GM12873 (cell line): ENCODE results near the gene HPGD.

Source experiments
- TF ChIP-seq, protein P1 (sequence below): IDR thresholded peaks from 2 replicates; pipeline ENCODE4 v1.5.1; 2012; ENCODE audit warnings: low read depth, mild to moderate bottlenecking, moderate library complexity, low read length, control low read depth; ENCODE audit not compliant: insufficient read depth; ENCODE audit errors: missing control alignments

Gene HPGD

DNA sequence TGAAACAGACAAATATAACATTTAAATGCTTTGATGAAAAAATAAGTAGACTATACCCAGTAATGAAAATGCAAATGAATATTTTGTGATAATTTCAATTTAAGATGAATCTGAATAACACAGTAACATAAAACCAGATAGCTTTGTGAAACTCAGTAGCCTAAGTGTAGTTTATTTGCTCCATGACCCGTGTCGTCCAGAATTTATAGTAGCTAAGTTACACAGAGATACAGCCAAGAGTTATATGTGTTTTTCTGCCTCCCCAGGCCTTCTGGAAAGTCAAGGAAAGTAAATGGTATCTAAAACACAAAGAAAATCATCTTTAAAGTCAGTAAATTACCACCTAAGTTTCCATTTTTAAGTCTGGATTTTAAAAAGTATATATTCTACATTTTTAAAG, 26.7 kb downstream of the HPGD start:
- TF ChIP-seq, protein P1, sequence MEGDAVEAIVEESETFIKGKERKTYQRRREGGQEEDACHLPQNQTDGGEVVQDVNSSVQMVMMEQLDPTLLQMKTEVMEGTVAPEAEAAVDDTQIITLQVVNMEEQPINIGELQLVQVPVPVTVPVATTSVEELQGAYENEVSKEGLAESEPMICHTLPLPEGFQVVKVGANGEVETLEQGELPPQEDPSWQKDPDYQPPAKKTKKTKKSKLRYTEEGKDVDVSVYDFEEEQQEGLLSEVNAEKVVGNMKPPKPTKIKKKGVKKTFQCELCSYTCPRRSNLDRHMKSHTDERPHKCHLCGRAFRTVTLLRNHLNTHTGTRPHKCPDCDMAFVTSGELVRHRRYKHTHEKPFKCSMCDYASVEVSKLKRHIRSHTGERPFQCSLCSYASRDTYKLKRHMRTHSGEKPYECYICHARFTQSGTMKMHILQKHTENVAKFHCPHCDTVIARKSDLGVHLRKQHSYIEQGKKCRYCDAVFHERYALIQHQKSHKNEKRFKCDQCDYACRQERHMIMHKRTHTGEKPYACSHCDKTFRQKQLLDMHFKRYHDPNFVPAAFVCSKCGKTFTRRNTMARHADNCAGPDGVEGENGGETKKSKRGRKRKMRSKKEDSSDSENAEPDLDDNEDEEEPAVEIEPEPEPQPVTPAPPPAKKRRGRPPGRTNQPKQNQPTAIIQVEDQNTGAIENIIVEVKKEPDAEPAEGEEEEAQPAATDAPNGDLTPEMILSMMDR: no peak

DNA sequence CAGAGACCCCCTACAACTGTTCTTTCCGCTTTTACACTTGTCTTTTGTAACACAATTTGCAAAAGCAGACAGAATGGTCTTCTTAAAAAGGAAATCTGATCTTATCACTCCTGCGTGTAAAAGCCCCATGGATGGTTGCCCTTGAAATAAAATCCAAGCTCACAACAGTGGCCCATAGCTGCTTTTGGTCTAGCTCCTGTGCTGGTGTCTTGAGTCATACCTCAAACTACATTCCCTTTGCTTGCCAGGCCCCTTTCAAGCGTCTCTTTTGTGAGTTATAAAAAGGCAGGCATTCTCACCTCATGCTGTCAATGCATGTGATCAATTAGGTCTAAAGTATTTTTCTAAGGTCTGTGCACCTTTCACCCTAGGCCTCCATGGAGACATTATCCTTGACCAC, 27.6 kb downstream of the HPGD start:
- TF ChIP-seq, protein P1: no peak

DNA sequence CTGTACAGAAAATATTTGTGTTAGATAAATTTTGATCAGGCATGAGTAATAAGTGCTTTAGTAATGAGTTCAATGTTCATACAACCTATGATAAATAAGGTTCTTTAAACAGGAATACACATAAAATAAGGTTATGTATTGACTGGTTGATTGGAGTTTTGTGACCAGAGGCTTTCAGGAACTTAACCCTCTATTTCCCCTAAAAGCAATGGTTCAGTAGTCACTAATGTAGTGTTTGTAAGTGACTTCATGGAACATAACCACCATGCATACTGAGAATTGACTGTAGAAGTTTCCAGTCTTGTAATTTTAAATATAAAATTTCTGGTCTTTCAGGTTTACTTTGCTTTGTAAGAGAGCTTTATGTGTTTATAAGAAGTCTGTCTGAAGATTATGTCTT, 28.1 kb downstream of the HPGD start:
- TF ChIP-seq, protein P1: no peak

DNA sequence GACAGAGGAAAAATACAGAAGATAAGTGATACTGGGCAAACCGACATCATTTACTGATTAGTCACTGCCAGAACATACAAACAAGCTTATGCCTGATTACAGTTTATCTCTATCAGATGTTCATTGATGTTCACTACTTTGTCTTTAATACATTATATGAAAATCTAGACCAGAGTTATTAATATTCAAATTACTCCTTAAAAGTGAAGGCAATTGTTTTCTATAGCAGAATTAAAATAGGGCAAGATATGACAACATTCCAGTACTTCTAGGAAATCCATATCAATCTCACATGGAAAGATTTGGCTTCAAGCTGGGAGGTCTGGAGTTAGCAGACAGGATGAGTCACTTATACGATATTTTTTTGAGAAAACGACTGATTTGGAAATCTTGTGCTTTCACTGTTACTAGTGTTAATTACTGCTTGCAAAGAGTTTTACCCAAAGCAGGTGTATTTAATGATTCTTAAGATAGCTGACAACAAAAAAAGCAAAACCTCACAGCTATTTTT, 31.8 kb downstream of the HPGD start:
- TF ChIP-seq, protein P1: no peak

DNA sequence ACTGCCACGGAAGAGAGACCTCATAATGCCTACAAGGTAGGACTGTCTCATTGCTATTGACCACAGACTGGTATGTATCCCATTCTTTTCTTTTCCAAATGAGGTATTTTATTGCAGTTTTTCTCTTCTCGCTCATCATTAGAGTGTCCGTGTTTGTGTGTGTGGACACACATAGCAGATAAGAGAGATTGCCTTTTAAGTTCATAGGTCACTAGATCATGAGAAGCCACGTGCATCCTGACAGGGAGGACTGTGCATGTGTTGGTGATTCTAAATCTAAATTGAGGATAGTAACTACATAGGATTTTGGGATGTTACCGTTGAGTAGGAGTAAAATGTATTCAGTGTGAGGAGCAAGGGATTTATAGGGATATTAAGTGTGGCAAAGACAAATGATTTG, 37.3 kb downstream of the HPGD start:
- TF ChIP-seq, protein P1: no peak

DNA sequence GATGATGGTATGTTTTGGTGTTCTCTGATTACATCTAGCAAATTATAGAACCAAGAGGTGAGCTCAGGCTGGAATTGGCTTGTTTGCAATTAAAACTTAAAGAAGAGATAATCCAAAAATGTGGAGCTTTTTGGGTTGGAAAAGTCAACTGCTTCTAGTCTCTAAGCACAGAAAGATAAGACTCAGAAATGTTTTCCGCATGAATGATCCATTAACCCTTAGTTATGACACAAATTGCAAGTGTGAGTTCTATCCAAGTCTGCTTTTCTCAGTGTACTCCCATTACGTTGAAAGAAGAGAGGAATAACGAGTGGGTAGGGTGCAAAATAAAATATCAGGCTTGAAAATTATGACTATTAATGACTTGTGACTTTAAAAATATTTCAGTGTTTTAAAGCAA, 38.5 kb downstream of the HPGD start:
- TF ChIP-seq, protein P1: no peak

DNA sequence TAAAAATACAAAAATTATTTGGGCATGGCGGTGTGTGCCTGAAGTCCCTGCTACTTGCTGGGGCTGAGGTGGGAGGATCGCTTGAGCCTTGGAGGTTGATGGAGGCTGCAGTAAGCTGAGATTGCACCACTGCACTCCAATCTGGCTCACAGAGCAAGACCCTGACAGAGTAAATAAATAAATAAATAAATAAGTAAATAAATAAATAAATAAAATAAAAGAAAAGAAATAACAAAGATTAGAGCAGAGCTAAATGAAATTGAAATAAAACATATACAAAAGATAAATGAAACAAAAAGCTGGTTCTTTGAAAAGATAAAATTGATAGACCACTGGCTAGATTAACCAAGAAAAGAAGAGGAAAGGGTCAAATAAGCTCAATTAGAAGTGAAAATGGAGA, 43.1 kb downstream of the HPGD start:
- TF ChIP-seq, protein P1: no peak
